Transverse colon (tissue), 4 donors: ENCODE data around the gene MEIKIN.

Source experiments
- EP300 ChIP-seq: sonication (generic); formaldehyde crosslinking; IDR thresholded peaks from one replicate; pipeline ENCODE4 v1.6.1; 2017; ENCODE audit warnings: antibody characterized with exemption, low read depth
- POLR2A ChIP-seq: fragments of 450-650 bp; IDR thresholded peaks from one replicate; pipeline ENCODE4 v1.6.1; 2016; ENCODE audit warnings: antibody characterized with exemption, mild to moderate bottlenecking, moderate library complexity
- POLR2AphosphoS5 ChIP-seq, 3 donors: sonication (generic); formaldehyde crosslinking; IDR thresholded peaks; one replicate each; pipeline ENCODE4 v1.6.1; 2016; ENCODE audit warnings: antibody characterized with exemption in 3 of 3
- TF ChIP-seq, protein P1 (sequence below), 5 experiments: fragments of 200-600 bp in 3 of 5; fragments of 450-650 bp in 2 of 5; sonication (generic) in 3 of 5; IDR thresholded peaks; 1 replicate in 2 of 5; 2 replicates in 3 of 5; pipeline ENCODE4 v1.5.1; 2016 to 2017; ENCODE audit warnings: antibody characterized with exemption in 5 of 5, inconsistent platforms in 3 of 5, mild to moderate bottlenecking in 2 of 5, moderate library complexity in 1 of 5

DNA sequence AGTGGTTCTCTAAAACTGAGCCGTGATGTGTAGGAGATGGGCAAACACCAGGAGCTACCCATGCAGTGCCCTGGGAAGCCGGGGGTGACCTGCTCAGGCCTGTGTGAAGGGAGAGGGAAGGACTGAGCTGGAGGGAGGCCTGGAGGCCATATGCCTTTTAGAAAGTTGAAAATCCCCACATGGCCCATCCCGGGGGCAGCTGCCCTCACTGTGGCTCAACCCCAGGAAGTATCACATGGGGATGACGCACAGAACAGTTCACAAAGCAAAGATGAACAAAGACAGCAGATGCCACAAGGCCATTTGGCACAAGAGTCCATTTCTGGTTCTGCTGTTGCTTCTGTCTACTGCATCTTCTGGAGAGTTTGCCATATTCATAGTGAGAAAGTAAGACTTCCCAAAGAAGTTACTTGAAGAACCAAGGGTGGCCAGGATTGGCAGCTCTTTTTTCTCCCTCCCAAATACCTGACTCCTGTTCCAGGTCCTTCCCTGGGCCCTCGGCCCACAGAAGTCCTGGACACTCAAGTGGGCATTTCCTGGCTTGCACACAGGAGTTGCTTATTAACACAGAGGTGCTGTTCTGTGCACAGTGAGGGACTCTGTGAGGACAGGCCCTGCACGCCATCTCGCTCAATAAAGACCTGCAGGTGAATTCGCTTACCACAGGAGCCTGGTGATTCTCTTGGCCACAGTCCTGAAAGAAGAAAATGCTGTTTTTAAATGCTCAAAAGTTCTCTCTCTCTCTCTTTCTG lies 40.9 kb upstream of the MEIKIN start:
- TF ChIP-seq POLR2A (no peak), POLR2AphosphoS5 (IDR thresholded peaks at IDR 0.05) (no peak), EP300 (no peak)
- TF ChIP-seq, protein P1, sequence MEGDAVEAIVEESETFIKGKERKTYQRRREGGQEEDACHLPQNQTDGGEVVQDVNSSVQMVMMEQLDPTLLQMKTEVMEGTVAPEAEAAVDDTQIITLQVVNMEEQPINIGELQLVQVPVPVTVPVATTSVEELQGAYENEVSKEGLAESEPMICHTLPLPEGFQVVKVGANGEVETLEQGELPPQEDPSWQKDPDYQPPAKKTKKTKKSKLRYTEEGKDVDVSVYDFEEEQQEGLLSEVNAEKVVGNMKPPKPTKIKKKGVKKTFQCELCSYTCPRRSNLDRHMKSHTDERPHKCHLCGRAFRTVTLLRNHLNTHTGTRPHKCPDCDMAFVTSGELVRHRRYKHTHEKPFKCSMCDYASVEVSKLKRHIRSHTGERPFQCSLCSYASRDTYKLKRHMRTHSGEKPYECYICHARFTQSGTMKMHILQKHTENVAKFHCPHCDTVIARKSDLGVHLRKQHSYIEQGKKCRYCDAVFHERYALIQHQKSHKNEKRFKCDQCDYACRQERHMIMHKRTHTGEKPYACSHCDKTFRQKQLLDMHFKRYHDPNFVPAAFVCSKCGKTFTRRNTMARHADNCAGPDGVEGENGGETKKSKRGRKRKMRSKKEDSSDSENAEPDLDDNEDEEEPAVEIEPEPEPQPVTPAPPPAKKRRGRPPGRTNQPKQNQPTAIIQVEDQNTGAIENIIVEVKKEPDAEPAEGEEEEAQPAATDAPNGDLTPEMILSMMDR (IDR thresholded peaks at IDR 0.05): no peak
